A549 (cell line): ENCODE data around the gene PBX1.

Experiments used
- CBX2 ChIP-seq: fragments of 200-600 bp; sonication (generic); IDR thresholded peaks from 2 replicates; pipeline ENCODE4 v1.6.1; 2016; ENCODE audit warnings: low read depth, mild to moderate bottlenecking, borderline replicate concordance
- EP300 ChIP-seq, 2 experiments: fragments of >200 bp; sonication (Bioruptor Twin); formaldehyde crosslinking; IDR thresholded peaks; 2 replicates in 1 of 2; 3 replicates in 1 of 2; pipeline ENCODE4 v1.6.1; 2016 to 2017
- JUNB ChIP-seq: fragments of >200 bp; sonication (Bioruptor Twin); formaldehyde crosslinking; IDR thresholded peaks from 2 replicates; pipeline ENCODE4 v1.6.1; 2016
- MYC ChIP-seq: IDR thresholded peaks from 2 replicates; pipeline ENCODE4 v1.6.1; 2012; ENCODE audit warnings: mild to moderate bottlenecking, inconsistent platforms, low read length, improper control_type of control experiment, borderline replicate concordance
- NPAS2 ChIP-seq: fragments of 250-450 bp; sonication (Bioruptor Pico); IDR thresholded peaks from 2 replicates; pipeline ENCODE4 v1.8.0; 2022; ENCODE audit warnings: mild to moderate bottlenecking, moderate library complexity, borderline replicate concordance
- NR3C1 ChIP-seq: fragments of >200 bp; sonication (Bioruptor Twin); formaldehyde crosslinking; IDR thresholded peaks from 3 replicates; pipeline ENCODE4 v1.6.1; 2017
- POLR2A ChIP-seq: IDR thresholded peaks from 2 replicates; pipeline ENCODE4 v1.6.1; 2012; ENCODE audit warnings: mild to moderate bottlenecking, low read length
- RCOR1 ChIP-seq: fragments of 150-350 bp; IDR thresholded peaks from 2 replicates; pipeline ENCODE4 v1.6.1; 2014; ENCODE audit warnings: antibody characterized with exemption, low read length, low read depth
- SMC3 ChIP-seq: fragments of >200 bp; sonication (Bioruptor Twin); formaldehyde crosslinking; IDR thresholded peaks from 3 replicates; pipeline ENCODE4 v1.6.1; 2018; ENCODE audit warnings: inconsistent platforms
- TP53 ChIP-seq: fragments of 250-450 bp; sonication (Bioruptor Pico); IDR thresholded peaks from 2 replicates; pipeline ENCODE4 v1.5.0; 2021; ENCODE audit warnings: mild to moderate bottlenecking, moderate library complexity
- TF ChIP-seq, protein P1 (sequence below): fragments of >200 bp; sonication (Bioruptor Twin); formaldehyde crosslinking; IDR thresholded peaks from 3 replicates; pipeline ENCODE4 v1.5.1; 2016

DNA sequence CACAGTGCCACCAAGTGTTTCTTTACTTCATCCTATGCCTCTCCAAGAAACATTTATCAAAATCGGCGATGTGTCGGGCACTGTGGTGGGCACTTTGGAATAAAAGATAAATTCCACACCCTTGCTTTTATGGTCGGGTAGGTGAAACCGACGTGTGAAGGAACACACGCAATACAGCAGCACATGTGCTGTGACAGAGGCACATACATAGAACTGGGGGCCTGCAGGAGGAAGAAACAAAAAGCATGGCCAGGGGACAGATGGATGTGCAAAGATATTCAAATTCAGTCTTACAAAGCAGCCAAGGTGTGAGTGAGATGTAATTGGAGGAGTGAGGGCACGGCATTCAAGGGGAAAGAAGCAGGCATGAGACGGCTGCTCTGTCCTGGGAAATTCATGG is 282.0 kb downstream of the PBX1 start:
- no peak for TF ChIP-seq NPAS2 (CRISPR knock-in tag)
- TF ChIP-seq, protein P1, sequence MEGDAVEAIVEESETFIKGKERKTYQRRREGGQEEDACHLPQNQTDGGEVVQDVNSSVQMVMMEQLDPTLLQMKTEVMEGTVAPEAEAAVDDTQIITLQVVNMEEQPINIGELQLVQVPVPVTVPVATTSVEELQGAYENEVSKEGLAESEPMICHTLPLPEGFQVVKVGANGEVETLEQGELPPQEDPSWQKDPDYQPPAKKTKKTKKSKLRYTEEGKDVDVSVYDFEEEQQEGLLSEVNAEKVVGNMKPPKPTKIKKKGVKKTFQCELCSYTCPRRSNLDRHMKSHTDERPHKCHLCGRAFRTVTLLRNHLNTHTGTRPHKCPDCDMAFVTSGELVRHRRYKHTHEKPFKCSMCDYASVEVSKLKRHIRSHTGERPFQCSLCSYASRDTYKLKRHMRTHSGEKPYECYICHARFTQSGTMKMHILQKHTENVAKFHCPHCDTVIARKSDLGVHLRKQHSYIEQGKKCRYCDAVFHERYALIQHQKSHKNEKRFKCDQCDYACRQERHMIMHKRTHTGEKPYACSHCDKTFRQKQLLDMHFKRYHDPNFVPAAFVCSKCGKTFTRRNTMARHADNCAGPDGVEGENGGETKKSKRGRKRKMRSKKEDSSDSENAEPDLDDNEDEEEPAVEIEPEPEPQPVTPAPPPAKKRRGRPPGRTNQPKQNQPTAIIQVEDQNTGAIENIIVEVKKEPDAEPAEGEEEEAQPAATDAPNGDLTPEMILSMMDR, result no peak
- TF ChIP-seq EP300 (IDR thresholded peaks at IDR 0.05), result no peak
- no peak for TF ChIP-seq SMC3
- no peak for TF ChIP-seq CBX2
- no peak for TF ChIP-seq NR3C1
- no peak for TF ChIP-seq JUNB
- no peak for TF ChIP-seq RCOR1
- TF ChIP-seq TP53 (CRISPR knock-in tag), result no peak
- TF ChIP-seq POLR2A, result no peak
- TF ChIP-seq MYC, result no peak
